HG03571 (cell line): ENCODE results near the gene SPAAR.

ENCODE experiments used
- ATAC-seq: cut with Tn5 transposase; IDR thresholded peaks from one replicate; pipeline ENCODE4 v1.9.1; 2021; ENCODE audit not compliant: unreplicated experiment

The SPAAR gene

GRCh38 chr9:35945341-35946018 is 36.2 kb downstream of the SPAAR start:
- no peak for ATAC-seq

- no peak for ATAC-seq
Measured at GRCh38 chr9:35948451-35948850, 39.2 kb downstream of the SPAAR start.

GRCh38 chr9:35948901-35949318 is 39.6 kb downstream of the SPAAR start:
- ATAC-seq: no peak

DNA sequence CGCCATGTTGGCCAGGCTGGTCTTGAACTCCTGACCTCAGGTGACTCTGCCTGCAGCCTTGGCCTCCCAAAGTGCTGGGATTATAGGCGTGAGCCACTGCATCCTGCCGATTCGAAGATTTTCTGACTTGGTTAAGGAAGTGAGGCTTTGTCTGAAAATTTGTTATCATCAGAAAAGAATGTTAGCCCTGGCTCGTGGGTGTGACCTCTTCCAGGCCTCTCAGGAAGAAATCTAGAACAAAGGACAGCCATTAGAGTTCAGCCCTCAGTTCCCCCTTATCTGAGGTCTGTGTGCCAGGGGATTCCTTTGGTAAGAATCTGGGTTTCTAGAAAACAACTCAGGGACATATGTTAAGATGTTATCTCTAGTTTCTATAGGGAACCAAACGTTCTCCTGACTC is 42.4 kb downstream of the SPAAR start:
- ATAC-seq: no peak

DNA sequence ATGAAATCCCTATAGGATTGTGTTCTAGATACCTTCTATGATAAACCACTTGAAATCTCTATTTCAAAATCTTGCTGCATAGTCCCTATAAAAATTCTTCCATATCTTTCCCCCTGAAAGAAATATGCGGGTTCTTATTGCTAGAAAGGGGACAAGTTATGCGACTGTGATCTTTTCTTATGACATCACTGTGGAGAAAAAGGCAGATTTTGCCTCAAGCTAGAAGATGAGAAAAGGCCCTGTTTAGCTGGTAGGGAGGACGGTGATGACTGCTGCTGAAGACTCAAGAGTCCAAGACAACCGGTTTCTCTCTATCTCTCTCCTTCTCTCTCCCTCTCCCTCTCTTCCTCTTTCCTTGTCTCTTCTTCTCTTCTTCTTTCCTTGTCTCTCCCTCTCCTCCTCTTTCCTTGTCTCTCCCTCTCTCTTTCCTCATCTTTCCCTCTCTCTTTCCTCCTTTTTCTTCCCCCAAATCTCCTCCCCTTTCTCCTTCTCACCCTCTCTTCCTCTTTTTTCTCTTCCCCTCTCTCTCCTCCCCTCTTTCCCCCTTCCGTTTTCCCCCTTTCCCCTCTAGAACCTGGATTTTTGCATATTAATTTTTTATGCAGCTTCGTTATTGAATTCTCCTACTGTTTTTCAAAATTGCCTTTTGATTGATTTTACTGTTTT is 43.4 kb downstream of the SPAAR start:
- ATAC-seq: no peak

- ATAC-seq: no peak
Measured at GRCh38 chr9:35954942-35955546, 45.8 kb downstream of the SPAAR start.

GRCh38 chr9:35956651-35957050 is 47.4 kb downstream of the SPAAR start:
- ATAC-seq: no peak

DNA sequence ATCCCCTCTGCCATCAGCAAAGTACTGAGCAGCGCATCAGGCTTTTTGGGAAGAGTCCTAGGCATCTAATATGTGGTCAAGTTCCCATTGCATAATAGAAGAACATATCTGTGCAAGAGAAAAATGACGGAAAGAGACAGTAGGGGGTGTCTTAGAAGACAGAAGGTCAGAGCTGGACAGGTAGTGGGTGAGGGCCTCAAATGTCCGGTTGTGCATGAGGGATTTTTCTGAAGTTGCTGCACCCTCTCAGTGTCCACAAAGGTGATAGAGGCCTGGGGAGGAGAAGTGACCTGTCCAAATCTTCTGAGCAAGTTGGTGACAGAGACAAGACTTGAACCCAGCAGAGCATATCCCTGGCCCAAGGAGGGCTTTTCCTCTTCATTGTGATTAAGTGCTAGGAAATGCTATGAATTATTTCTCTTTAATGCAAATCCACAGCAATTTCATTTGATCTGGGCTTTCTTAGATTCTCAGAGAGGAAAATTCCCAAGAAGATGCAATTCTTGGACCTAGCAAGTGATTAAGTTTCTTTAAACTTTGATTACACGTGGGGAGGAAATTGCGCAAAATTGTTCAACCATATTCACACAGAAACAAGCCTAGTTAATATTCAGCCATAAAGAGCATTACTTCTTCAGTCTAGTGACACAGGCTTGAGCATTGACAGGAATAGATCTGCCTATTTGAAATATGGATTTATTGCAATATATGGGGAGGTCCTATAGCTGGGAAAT is 49.0 kb downstream of the SPAAR start, which contains the start of gene OR2S2:
Gene OR2S2 (minus strand): TSS at position 51 of the 734 bp plus-strand sequence. CDS start 56 bp downstream, outside the sequence.
- no peak for ATAC-seq

- ATAC-seq: no peak
Measured at GRCh38 chr9:35960039-35960655, 50.9 kb downstream of the SPAAR start.
